Fibroblast of peridontal ligament (primary cell): ENCODE data around the gene TAS1R2.

Experiments used
- DNase-seq: peaks from one replicate; pipeline ENCODE4 v3.0.0-alpha.2; 2010; ENCODE audit errors: extremely low read depth

TAS1R2 gene

GRCh38 chr1:18802231-18802630, 57.2 kb downstream of the TAS1R2 start:
- DNase-seq, result no peak

DNA sequence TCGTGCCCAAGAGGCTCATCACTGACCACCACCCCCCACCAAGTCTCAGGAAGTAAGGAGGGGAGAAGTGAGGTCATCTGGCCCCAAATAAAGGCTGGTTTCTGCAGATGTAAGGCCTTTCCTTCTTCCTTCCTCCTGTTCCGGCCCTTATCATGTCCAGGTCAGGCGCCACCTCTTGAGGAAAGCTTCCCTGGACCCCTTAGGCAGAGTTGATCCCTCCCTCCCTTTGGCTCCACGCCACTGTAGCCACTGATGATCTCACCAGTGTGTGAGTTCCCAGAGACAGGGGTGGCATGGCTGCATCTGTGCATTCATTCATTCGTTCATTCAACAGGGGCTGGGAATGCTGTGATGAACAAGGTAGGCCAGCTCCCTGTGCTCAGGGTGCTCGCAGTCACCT, 59.2 kb downstream of the TAS1R2 start:
- no peak for DNase-seq

DNA sequence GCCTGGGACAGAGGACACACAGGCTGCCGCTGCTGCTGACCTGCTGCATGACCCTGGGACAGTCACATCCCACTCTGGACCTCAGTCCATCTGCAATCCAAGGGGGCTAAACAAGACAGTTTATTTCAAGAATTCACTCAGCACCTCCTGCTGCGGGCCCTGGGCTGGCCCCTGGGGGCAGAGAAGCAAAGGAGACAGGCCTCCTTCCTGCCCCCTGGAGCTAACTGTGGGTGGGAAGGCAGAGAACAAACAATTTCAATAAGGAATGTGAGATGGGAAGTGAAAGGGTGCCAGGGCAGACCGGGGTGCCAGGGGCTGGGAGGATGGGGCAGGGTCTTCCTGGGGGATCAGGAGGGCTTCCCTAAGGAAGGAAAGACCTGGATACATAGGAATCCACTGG, 60.0 kb downstream of the TAS1R2 start:
- no peak for DNase-seq

DNA sequence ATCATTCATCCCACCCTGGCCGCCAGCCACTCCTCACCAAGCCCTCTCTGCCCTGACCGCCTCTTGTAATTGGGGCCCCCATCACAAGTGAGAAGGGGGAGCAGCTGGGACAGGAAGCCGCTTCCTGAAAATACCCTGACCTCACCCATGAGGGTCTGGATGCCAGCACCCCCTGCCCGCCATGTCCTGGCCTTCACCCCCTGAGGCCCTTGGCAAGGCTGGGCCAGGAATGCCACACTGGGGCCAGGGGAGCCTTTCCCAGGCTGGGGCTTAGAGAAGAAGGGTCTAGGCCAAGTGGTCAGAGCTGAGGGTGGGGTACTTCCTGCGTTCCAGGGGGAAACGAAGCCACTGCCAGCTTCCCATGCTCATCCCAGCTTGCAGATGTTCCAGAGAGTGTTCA, 60.5 kb downstream of the TAS1R2 start:
- no peak for DNase-seq

DNA sequence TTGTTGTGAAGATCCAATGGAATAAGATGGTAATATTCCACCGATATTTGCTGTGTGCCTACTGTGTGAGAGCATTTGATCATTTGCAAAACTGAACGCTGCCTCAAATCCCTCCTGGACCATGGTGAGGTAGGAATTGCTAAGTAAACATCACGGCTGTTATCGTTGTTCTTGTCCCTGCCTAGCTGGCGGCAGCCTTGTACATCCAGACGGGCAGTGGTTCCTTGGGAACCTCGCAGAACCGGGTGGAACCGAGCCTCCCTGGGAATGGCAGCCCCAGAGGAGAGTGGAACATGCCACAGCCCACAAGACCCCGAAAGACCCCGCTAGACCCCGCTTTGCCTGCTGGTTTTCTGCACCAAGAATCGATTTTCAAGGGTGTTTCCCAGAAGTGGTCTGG, 60.9 kb downstream of the TAS1R2 start:
- DNase-seq, result no peak

DNA sequence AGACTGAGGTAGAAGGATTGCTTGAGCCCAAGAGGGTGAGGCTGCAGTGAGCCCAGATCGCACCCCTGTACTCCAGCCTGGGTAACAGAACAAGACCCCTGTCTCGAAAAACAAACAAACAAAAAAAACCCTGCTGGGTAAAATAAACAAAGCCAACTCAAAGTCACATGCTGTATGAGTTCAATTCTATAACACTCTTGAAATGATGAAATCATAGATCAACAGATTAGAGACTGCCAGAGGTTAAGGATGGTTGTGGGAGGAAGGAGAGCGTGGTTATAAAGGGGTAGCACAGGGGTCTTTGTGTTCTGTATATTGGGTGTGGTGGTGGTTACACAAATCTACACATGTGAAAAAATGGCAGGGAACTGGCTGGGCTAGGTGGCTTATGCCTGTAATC, 62.5 kb downstream of the TAS1R2 start:
- DNase-seq, result no peak

DNA sequence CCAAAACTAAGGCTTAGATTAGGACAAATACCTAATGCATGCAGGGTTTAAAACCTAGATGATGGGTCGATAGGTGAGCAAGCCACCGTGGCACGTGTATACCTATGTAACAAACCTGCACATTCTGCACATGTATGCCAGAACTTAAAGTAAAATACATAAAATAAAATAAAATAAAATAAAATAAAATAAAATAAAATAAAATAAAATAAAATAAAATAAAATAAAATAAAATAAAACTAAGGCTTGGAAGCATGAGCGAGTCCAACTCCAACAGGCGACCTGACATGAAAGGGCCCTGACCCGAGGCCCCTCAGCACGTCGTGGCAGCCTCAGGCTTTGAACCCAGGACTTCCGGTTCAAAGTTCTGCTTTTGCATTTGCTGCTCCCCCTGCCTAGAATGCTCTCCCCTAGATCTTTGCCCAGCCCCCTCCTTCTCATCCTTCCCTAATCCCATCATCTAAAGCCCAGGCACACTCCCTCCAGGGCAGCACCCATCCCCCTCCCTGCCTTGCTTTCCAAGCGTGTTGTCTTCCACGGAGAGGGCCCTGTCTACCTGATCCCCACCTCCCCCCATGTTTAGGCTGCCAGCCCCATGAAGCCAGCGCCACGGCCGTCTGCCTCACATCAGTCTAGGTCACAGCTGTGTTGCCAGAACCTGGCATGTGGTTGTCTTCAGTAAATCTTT, 64.3 kb downstream of the TAS1R2 start:
- no peak for DNase-seq

GRCh38 chr1:18794561-18794960, 64.9 kb downstream of the TAS1R2 start:
- DNase-seq, result no peak

DNA sequence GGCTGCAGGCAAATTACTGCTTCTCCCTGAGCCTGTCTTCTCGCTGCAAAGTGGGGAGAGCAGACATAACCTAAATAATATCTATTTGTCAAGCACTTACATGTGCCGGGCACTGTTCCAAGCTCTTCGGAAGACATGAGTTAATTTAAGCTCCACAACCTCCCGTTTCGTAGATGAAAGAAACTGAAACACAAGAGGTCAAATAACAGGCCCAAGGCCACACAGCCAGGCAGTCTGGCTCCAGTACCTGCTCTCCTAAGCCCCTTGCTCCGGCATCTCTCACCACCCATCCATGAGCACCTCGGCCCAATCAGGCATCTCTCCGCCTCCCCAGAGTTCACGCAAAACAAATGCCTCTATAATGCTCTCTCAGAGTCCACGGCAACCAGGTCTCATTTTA, 65.4 kb downstream of the TAS1R2 start:
- DNase-seq, result no peak

- no peak for DNase-seq
Observed at GRCh38 chr1:18793164-18793563, 66.3 kb downstream of the TAS1R2 start.

GRCh38 chr1:18792747-18793146, 66.7 kb downstream of the TAS1R2 start:
- DNase-seq, result no peak
